GM12878 (cell line): ENCODE results near the gene HYDIN. TPM values are rescaled to one million over a fixed set of nuclear protein-coding genes. Genes with fewer than 3 reads are reported as not detected.

ENCODE experiments used
- ATAC-seq: fragments of 200-7000 bp; cut with Tn5 transposase; 3 replicates; pipeline ENCODE4 v1.9.1; 2020; ENCODE audit warnings: mild to moderate bottlenecking, moderate library complexity
- BruUV-seq: library from RNA; stranded (reverse); fragments of 400-500 nt; replicated peaks from 2 replicates; lab custom pipeline; 2021; lab: Mats Ljungman, UMichigan
- CTCF ChIA-PET: fragments of 300-600 bp; sonication (Branson Sonifier 250); formaldehyde crosslinking; extraction: SDS; loops from one replicate; lab custom pipeline; 2021; ENCODE audit warnings: inconsistent platforms; lab: Yijun Ruan, JAX
- POLR2A ChIA-PET: fragments of 350-600 bp; formaldehyde crosslinking; extraction: SDS; loops from one replicate; lab custom pipeline; 2021; ENCODE audit warnings: inconsistent platforms; lab: Charles Lee
- RAD21 ChIA-PET: fragments of 300-600 bp; sonication (Branson Sonifier 250); formaldehyde crosslinking; loops from one replicate; lab custom pipeline; 2023; ENCODE audit warnings: antibody characterized with exemption; ENCODE audit not compliant: unreplicated experiment; lab: Charles Lee
- SMC1A ChIA-PET: fragments of 300-600 bp; sonication (Branson Sonifier 250); formaldehyde crosslinking; loops from one replicate; lab custom pipeline; 2023; ENCODE audit not compliant: unreplicated experiment, uncharacterized antibody; lab: Charles Lee
- DNase-seq: peaks from one replicate; pipeline ENCODE4 v3.0.0-alpha.2; 2011; ENCODE audit warnings: low read depth, low spot score
- FAIRE-seq: peaks from 3 replicates; lab custom pipeline; 2011; peaks lifted over from hg19 to GRCh38; lab: Jason Lieb, UNC
- H2AFZ ChIP-seq: 2 replicates; pipeline ENCODE4 v1.6.0; 2011; ENCODE audit warnings: low read depth, low read length, control low read depth; ENCODE audit not compliant: control insufficient read depth
- H3K27ac ChIP-seq: 2 replicates; pipeline ENCODE4 v1.5.1; 2011; ENCODE audit warnings: control low read depth; ENCODE audit not compliant: control insufficient read depth, insufficient read depth
- H3K27me3 ChIP-seq, 2 experiments: replicated peaks in 1 of 2; 2 replicates each; pipeline versions ENCODE4 v1.6.0 to v1.6.1; 2011; ENCODE audit warnings: low read length in 1 of 2; ENCODE audit not compliant: control insufficient read depth in 2 of 2, insufficient read depth in 2 of 2
- H3K36me3 ChIP-seq, 2 experiments: 2 replicates each; pipeline ENCODE4 v1.5.1; 2011; ENCODE audit warnings: low read length in 1 of 2; ENCODE audit not compliant: control insufficient read depth in 2 of 2, insufficient read depth in 2 of 2
- H3K4me1 ChIP-seq: 2 replicates; pipeline ENCODE4 v1.6.1; 2011; ENCODE audit warnings: mild to moderate bottlenecking, low read length, moderate library complexity, mixed read lengths; ENCODE audit not compliant: control insufficient read depth, insufficient read depth
- H3K4me2 ChIP-seq: 2 replicates; pipeline ENCODE4 v1.6.0; 2011; ENCODE audit warnings: control low read depth; ENCODE audit not compliant: control insufficient read depth, insufficient read depth
- H3K4me3 ChIP-seq: fragments of 200-600 bp; sonication (generic); 2 replicates; pipeline ENCODE4 v1.5.1; 2016
- H3K79me2 ChIP-seq: 2 replicates; pipeline ENCODE4 v1.6.0; 2011; ENCODE audit warnings: low read length; ENCODE audit not compliant: control insufficient read depth, insufficient read depth
- H3K9ac ChIP-seq: 2 replicates; pipeline ENCODE4 v1.8.0; 2011; ENCODE audit warnings: low read length, control low read depth, mixed read lengths; ENCODE audit not compliant: control insufficient read depth, insufficient read depth
- H3K9me3 ChIP-seq: replicated peaks from 3 replicates; pipeline ENCODE4 v1.5.1; 2011; ENCODE audit warnings: mild to moderate bottlenecking, low read length; ENCODE audit not compliant: control insufficient read depth, insufficient read depth
- H4K20me1 ChIP-seq: 2 replicates; pipeline ENCODE4 v1.6.0; 2011; ENCODE audit not compliant: control insufficient read depth, insufficient read depth
- ATF7 ChIP-seq: fragments of 450-650 bp; IDR thresholded peaks from 2 replicates; pipeline ENCODE4 v1.6.1; 2016; ENCODE audit warnings: low read depth, mild to moderate bottlenecking
- BACH1 ChIP-seq: fragments of 450-650 bp; IDR thresholded peaks from 2 replicates; pipeline ENCODE4 v1.6.1; 2017; ENCODE audit warnings: mild to moderate bottlenecking, borderline replicate concordance
- DPF2 ChIP-seq: fragments of 450-650 bp; IDR thresholded peaks from 2 replicates; pipeline ENCODE4 v1.6.1; 2017; ENCODE audit warnings: mild to moderate bottlenecking
- ESRRA ChIP-seq: IDR thresholded peaks from 2 replicates; pipeline ENCODE4 v1.6.1; 2012; ENCODE audit warnings: mild to moderate bottlenecking, low read length, improper control_type of control experiment
- HDAC2 ChIP-seq: fragments of 200-600 bp; sonication (generic); IDR thresholded peaks from 2 replicates; pipeline ENCODE4 v1.6.1; 2017
- NBN ChIP-seq: fragments of 450-650 bp; IDR thresholded peaks from 2 replicates; pipeline ENCODE4 v1.6.1; 2016
- NFYB ChIP-seq: IDR thresholded peaks from 2 replicates; pipeline ENCODE4 v1.6.1; 2011; ENCODE audit warnings: low read depth, mild to moderate bottlenecking, low read length, improper control_type of control experiment, moderate library complexity; ENCODE audit not compliant: insufficient read depth
- PML ChIP-seq: IDR thresholded peaks from 2 replicates; pipeline ENCODE4 v1.6.1; 2012; ENCODE audit warnings: low read length, inconsistent platforms
- POLR2AphosphoS2 ChIP-seq: IDR thresholded peaks from 2 replicates; pipeline ENCODE4 v1.6.1; 2011; ENCODE audit warnings: low read depth, mild to moderate bottlenecking, low read length, improper control_type of control experiment, moderate library complexity
- RB1 ChIP-seq: fragments of 450-650 bp; formaldehyde crosslinking; IDR thresholded peaks from 2 replicates; pipeline ENCODE4 v1.6.1; 2017; ENCODE audit warnings: mild to moderate bottlenecking, borderline replicate concordance
- SIX5 ChIP-seq: IDR thresholded peaks from 2 replicates; pipeline ENCODE4 v1.6.1; 2011; ENCODE audit warnings: mild to moderate bottlenecking, low read depth, low read length, moderate library complexity; ENCODE audit not compliant: severe bottlenecking
- ZNF274 ChIP-seq: IDR thresholded peaks from one replicate; pipeline ENCODE4 v1.8.0; 2011; ENCODE audit not compliant: insufficient read length, insufficient read depth
- WGBS: methylation state at CpG from one replicate; pipeline ENCODE4 v1.1.6; 2016; ENCODE audit warnings: low lambda C conversion rate; ENCODE audit not compliant: insufficient replicate concordance, insufficient coverage; ENCODE audit errors: missing lambda C conversion rate; 5-methylcytosine and 5-hydroxymethylcytosine counted together
- in situ Hi-C: fragments of 300-500 bp; cut with MboI; formaldehyde crosslinking; loops from 9 replicates; pipeline ENCODE4 v1.14.3; 2018; ENCODE audit warnings: mixed read lengths
- intact Hi-C: fragments of 100-400 bp; cut with micrococcal nuclease; formaldehyde crosslinking; loops from one replicate; pipeline ENCODE4 v1.14.2; 2022; ENCODE audit not compliant: unreplicated experiment
- polyA plus RNA-seq, 11 experiments: library from polyadenylated mRNA; depleted of rRNA in 4 of 11; unstranded in 6 of 11; stranded (reverse) in 5 of 11; fragments of >200 nt; fragmentation: Nextera tagmentation in 4 of 11; fragmentation: Illumina TruSeq in 1 of 11; extraction: Ambion mirVana in 4 of 11; extraction: Trizol in 1 of 11; gene quantifications; 1 replicate in 1 of 11; 2 replicates in 10 of 11; pipeline versions ENCODE4 v1.2.1 to v1.2.3, GENCODE V29; 2011 to 2016; ENCODE audit warnings: inconsistent platforms in 2 of 11, missing spikeins in 2 of 11, low read depth in 1 of 11
- total RNA-seq, 4 experiments: library from RNA; depleted of rRNA in 3 of 4; stranded (reverse); fragments of >200 nt in 3 of 4; fragmentation: Illumina TruSeq in 1 of 4; extraction: Trizol in 1 of 4; gene quantifications; 2 replicates each; pipeline versions ENCODE4 v1.2.1 to v1.2.3, GENCODE V29; 2013 to 2021
- TF ChIP-seq, protein P1 (sequence below): fragments of 150-350 bp; IDR thresholded peaks from 2 replicates; pipeline ENCODE4 v1.6.1; 2016; ENCODE audit warnings: low read depth, low read length

The HYDIN gene
- total and polyA plus RNA-seq, 10 of the 15 experiments (the other 5 are each of a cell fraction or from before 2014, with no cell fraction given), result 0.01 to 0.30 (median 0.10) TPM; not detected in 7

DNA sequence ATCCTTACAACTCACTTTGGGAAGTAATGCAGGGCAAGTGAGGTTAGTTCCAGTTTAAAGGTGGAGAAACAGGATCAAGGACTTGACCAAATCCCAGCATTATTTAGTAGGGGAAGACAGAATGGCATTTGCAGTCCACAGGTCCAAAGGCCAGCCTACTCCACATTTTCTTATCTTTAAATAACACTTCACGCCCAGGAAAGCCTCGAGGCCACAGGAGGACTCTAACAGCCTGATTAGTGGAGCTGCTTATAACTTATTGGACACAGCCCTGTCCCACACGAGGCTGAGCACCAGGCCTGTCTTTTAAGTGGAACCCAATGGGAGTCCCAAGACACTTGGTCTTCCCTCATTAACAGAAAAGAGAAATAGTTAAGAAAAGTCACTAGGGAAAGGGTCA lies 12.1 kb upstream of the HYDIN start:
- intact Hi-C loops, result no loop called here
- H2AFZ ChIP-seq, result no peak overlapping the region
- ChIA-PET RAD21 (no interaction called here), CTCF (no interaction called here), SMC1A (no interaction called here), POLR2A (no interaction called here)
- ATAC-seq (no peak), FAIRE-seq (no peak), DNase-seq (no peak)
- in situ Hi-C loops, result no loop called here
- no peak overlapping the region for H3K9ac ChIP-seq
- H3K4me3 ChIP-seq, result no peak overlapping the region
- H3K4me1 ChIP-seq, result no peaks in the 10 kb centered on the region
- no peaks in the 10 kb centered on the region for H3K79me2 ChIP-seq
- WGBS, result 0% methylated on average over 3 of the region's 3 CpGs
- no peak for TF ChIP-seq DPF2
- no peak for TF ChIP-seq HDAC2
- TF ChIP-seq RB1, result no peak
- TF ChIP-seq SIX5, result no peak
- TF ChIP-seq ESRRA, result no peak
- no peak for TF ChIP-seq PML
- TF ChIP-seq NBN, result no peak
- no peak for TF ChIP-seq ATF7
- no peak for TF ChIP-seq NFYB
- TF ChIP-seq BACH1, result no peak
- TF ChIP-seq ZNF274, result no peak
- no peak for TF ChIP-seq POLR2AphosphoS2
- TF ChIP-seq, protein P1, sequence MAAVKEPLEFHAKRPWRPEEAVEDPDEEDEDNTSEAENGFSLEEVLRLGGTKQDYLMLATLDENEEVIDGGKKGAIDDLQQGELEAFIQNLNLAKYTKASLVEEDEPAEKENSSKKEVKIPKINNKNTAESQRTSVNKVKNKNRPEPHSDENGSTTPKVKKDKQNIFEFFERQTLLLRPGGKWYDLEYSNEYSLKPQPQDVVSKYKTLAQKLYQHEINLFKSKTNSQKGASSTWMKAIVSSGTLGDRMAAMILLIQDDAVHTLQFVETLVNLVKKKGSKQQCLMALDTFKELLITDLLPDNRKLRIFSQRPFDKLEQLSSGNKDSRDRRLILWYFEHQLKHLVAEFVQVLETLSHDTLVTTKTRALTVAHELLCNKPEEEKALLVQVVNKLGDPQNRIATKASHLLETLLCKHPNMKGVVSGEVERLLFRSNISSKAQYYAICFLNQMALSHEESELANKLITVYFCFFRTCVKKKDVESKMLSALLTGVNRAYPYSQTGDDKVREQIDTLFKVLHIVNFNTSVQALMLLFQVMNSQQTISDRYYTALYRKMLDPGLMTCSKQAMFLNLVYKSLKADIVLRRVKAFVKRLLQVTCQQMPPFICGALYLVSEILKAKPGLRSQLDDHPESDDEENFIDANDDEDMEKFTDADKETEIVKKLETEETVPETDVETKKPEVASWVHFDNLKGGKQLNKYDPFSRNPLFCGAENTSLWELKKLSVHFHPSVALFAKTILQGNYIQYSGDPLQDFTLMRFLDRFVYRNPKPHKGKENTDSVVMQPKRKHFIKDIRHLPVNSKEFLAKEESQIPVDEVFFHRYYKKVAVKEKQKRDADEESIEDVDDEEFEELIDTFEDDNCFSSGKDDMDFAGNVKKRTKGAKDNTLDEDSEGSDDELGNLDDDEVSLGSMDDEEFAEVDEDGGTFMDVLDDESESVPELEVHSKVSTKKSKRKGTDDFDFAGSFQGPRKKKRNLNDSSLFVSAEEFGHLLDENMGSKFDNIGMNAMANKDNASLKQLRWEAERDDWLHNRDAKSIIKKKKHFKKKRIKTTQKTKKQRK, result no peak
- BruUV-seq, result no TSS peak
- no peak overlapping the region for H3K27ac ChIP-seq
- H3K36me3 ChIP-seq, result no peaks in the 10 kb centered on the region
- H3K4me2 ChIP-seq, result no peak overlapping the region
- H3K27me3 ChIP-seq, result no peaks in the 10 kb centered on the region; a peak in 1 of 4 replicates
- H4K20me1 ChIP-seq, result no peaks in the 10 kb centered on the region
- no peaks in the 10 kb centered on the region for H3K9me3 ChIP-seq
